ENCODE data around the gene ADRA2A.

DNA sequence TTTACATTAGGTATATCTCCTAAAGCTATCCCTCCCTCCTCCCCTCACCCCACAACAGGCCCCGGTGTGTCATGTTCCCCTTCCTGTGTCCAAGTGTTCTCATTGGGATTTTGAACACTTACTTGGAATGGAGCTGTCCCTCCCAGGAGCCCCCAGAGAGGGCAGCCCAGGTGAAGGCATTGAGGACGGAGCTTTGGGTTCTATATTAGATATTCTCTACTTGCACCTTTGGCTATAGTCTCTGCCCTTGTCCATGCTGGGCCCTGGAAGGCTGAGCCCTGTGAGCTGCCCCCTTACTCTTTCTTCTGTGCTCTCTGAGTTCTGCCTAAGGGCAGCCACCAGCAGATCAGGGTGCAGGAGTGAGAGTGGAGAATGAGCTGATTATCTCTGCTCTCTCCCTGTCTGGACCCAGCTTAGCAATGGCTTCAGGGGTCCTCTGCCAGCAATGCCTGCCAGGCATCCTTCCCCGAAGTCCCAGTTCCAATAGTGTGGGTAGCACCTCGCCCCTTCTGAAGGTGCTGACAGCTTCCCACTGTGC is 11.2 kb downstream of the ADRA2A start:
- TF ChIP-seq POLR2AphosphoS5 (IDR thresholded peaks at IDR 0.05; ENCODE audit: low read depth, low read length): no peak
- TF ChIP-seq, protein P1, sequence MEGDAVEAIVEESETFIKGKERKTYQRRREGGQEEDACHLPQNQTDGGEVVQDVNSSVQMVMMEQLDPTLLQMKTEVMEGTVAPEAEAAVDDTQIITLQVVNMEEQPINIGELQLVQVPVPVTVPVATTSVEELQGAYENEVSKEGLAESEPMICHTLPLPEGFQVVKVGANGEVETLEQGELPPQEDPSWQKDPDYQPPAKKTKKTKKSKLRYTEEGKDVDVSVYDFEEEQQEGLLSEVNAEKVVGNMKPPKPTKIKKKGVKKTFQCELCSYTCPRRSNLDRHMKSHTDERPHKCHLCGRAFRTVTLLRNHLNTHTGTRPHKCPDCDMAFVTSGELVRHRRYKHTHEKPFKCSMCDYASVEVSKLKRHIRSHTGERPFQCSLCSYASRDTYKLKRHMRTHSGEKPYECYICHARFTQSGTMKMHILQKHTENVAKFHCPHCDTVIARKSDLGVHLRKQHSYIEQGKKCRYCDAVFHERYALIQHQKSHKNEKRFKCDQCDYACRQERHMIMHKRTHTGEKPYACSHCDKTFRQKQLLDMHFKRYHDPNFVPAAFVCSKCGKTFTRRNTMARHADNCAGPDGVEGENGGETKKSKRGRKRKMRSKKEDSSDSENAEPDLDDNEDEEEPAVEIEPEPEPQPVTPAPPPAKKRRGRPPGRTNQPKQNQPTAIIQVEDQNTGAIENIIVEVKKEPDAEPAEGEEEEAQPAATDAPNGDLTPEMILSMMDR (IDR thresholded peaks at IDR 0.05): no peak
- TF ChIP-seq, protein P2, sequence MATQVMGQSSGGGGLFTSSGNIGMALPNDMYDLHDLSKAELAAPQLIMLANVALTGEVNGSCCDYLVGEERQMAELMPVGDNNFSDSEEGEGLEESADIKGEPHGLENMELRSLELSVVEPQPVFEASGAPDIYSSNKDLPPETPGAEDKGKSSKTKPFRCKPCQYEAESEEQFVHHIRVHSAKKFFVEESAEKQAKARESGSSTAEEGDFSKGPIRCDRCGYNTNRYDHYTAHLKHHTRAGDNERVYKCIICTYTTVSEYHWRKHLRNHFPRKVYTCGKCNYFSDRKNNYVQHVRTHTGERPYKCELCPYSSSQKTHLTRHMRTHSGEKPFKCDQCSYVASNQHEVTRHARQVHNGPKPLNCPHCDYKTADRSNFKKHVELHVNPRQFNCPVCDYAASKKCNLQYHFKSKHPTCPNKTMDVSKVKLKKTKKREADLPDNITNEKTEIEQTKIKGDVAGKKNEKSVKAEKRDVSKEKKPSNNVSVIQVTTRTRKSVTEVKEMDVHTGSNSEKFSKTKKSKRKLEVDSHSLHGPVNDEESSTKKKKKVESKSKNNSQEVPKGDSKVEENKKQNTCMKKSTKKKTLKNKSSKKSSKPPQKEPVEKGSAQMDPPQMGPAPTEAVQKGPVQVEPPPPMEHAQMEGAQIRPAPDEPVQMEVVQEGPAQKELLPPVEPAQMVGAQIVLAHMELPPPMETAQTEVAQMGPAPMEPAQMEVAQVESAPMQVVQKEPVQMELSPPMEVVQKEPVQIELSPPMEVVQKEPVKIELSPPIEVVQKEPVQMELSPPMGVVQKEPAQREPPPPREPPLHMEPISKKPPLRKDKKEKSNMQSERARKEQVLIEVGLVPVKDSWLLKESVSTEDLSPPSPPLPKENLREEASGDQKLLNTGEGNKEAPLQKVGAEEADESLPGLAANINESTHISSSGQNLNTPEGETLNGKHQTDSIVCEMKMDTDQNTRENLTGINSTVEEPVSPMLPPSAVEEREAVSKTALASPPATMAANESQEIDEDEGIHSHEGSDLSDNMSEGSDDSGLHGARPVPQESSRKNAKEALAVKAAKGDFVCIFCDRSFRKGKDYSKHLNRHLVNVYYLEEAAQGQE (IDR thresholded peaks at IDR 0.05; ENCODE audit: insufficient read depth in 1 of 2, low read depth in 2 of 2, low read length in 1 of 2): no peak

All from Panc1 (cell line).